HG03469 (cell line): ENCODE data around the gene ZNF697.

Experiments used
- ATAC-seq: cut with Tn5 transposase; IDR thresholded peaks from one replicate; pipeline ENCODE4 v1.9.1; 2021; ENCODE audit warnings: mild to moderate bottlenecking, moderate library complexity, moderate number of reproducible peaks; ENCODE audit not compliant: unreplicated experiment

The ZNF697 gene

DNA sequence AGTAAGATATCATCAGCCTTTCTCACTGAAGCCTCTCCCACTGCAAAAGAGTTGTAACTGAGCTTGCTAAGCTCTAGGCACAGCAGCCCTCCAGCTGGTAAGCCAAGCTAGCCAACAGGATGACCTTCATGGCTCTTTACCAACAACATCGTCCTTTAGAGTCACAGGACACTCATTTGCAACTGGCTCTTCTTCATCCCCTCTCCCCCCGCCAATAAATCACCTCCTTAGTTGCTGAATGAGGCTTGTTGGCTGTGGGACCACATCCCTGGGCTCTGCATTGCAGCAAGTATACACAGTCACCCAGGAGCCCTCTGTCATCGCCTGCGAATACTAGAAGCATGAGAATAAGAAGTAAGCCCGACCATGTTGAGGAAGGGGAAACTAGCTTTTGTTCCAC lies 16.0 kb upstream of the ZNF697 start:
- ATAC-seq: no peak

GRCh38 chr1:119662034-119662437 lies 14.0 kb upstream of the ZNF697 start:
- ATAC-seq: peak; percentile 60

DNA sequence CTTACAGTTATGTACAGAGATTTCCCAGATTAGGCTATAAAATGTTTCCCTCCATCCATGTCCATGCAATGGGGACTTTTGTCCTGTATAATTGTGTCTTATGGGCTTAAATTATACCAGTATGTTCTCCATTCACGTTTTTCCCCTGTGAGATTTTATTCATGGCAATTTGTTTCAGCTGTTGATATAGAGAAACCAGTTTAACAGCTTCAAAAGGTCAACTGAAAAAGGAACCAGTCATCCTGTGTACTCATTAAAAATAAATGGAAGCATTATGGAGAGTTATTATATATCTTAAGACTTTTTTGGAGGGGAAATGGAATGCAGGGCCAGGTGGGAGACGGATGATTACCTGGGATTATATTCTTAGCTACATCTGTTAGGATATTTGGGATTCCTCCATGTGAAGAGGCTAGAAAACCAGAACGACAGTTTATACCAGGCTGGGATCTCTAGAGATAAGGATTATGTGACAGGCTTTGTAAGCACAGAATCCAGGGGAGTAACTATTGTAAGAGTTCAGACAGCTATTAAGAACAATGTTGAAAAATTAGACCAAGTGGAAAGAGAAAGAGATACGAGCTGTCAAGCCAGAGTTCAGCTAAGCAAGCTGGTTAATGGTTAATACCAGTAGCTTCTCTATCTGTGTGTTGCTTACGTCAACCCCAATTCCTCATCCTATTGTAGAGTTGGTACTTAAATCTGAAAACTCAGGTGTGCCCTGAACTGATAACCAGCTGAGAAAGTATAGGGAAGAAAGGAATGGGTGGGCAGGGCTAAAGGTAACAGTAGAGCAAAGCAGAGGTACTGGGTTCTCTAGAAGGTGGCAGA lies 12.4 kb upstream of the ZNF697 start:
- ATAC-seq: no peak

DNA sequence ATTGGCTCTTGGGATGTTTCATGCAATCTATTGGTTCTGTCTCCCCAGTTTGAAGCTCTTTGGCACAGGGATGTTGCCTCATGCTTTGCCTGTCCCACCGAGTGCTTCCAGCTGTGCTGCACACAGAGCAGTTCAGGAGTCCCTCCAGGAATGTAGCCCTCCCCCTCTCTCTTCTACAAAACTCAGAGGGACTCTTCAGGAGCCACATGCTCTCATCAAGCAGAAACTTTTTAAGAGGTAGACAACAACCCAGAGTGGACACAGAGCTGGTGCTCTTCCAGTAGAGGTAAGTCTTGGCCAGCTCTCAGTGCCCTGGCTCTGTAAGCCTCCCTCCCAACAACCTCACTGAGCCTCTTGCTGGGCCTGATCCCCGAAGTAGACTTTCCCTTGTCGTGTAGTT lies 11.6 kb upstream of the ZNF697 start:
- no peak for ATAC-seq

DNA sequence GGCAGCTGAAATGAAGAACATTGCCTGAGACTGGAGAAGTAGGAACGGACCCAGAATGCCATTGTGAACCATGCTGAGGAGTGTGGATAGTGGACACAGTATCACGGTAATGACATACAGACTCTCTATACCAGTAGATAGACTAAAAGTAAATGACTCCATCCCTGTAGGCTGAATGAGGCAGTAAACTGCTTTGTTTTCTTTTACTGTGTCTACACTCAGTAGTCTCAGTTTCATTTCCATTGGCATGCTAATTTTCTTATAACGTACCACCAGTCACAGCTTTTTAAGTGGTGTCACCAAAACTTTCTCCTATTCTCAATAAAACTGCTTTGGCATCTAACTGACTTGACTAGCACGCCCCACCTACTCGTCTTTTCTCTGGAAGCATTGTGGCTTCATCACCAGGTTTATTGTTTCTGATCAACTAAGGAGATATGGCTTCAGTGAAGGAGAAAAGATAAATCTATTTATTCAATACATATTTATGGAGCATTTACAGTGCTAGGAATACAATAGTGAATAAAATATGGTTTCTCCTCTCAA lies 8.4 kb upstream of the ZNF697 start:
- ATAC-seq: no peak

DNA sequence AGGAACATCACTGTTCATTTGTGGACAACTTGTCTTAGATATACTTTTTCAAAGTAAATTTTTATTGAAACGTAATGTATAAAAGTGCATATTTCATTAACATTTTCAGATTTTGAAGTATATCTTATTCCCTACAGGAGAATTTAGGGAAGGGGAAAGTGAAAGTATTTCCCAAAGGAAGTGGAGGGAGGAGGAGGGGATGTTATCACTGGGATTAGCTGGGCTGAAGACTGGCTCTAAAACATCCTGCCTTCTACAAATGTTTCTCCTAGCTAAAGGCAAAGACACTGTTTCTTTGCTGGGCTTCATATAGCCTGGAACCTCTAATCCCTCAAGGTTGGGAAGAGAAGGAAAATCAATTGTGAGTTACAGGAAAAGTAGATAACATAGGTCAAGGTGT lies 7.1 kb upstream of the ZNF697 start:
- ATAC-seq: no peak

DNA sequence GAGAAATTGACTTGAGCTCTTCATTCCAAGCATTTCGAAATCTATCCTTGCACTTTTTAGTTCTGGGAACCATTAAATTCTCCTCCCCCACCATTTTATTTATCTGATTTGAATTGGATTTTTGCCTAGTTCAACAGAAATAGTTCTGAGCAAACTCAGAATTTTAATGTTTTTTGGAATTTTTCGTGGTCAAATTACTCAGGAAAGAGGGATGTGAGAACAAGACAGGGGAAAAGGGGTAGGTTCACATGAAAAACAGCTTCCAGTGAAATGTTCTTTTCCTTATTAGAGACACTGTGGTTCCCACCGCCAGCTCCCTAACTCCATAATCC lies 5.7 kb upstream of the ZNF697 start:
- ATAC-seq: no peak

- no peak for ATAC-seq
These were observed 5.2 kb upstream of the ZNF697 start for GRCh38 chr1:119653135-119653838.

DNA sequence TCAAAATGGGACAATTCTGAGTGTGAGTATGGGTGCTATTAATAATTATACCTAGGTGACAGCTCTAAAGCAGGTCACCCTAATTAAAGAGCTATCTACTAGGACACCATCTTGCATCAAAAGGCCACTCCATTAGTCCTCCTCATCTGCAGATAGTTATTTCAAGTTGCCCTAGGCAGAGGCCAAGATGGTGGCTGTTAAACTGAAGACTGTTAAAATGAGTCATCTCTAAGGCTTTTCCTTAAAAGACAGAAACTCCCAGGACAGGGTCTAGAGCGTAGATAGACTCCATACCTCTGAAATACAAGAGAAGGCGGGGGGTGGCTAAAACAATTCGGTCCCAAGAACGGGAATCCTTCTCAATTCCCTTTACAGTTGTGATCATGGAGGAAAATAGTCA lies 4.5 kb upstream of the ZNF697 start:
- no peak for ATAC-seq

DNA sequence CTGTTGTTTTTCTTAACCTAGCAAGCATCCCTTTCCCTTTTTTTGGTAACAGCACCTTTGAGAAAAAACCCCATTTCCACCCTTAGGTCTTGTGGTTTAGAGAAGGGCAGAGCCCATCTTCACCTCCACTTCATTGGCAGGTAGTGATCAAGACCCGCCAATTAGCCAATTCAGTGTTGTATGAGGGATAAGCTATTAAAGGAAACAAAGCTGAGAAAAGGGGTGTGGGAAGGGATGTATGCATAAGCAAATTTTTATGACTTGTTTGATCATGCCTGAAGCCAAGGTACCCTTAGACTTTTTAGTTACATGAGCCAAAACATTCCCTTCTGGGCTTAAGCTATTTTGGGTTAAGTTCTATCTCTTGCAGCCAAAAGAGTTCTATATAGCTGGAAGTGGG lies 3.6 kb upstream of the ZNF697 start:
- no peak for ATAC-seq

DNA sequence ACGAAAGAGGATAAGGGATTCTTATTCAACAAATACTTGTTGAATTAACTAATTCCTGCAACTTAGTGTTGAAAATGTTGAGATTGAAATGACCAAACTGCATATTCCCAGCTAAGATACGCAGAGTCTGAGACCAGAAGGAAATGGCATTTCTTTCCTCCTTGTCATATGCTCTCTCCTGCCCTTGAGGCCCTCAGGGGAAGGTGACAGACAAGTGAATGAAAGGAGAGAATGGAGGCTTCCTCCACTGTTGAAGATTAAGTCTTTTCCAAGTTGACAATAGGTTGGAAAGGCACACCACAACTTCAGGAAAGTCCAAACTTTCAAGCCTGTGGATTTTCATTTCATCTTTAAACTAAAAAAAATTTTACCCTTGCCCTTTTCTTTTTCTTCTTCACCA lies 3.1 kb upstream of the ZNF697 start:
- ATAC-seq: no peak

DNA sequence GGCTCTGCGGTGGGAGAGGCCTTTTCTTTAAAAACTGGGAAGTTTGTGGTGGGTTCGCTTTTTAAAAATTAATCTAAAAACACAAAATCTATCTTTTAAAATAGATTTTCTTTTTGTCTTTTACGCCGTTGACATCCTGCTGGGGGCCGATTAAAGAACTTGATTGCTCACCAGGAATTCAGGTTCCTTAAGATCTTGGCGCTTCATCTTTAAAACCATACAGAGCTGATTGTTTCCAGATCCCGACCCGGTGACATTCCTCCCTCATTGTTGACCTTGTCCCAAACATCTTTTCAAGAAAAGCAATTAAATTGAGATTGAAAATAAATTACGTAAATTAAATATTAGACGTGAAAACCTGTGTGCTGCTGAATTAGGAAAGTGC lies 546 bp upstream of the ZNF697 start:
- ATAC-seq: no peak

DNA sequence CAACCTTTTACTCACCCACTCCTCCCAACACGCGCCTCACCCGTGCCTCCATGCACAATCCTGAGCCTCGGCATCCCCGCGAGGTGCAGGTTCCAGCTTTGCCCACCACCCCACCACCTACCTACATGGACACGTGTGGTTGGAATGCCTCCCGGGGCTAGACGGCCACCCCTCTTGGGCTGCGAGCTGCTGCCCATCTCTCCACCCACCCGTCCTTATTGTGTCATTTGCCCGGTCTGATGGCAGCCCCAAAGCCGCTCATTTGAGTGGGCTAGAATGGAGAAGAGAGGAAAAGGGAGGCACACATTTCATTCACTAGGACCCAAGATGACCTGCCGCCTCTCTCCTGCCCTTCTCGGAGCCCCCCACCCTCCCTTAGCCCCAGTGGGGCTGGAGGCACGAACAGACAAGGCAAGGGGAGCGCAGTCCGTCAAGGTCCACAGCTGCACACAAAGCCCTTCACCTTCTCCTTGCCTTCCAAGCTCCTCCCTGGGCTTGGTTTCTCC lies 785 bp downstream of the ZNF697 start:
- no peak for ATAC-seq

DNA sequence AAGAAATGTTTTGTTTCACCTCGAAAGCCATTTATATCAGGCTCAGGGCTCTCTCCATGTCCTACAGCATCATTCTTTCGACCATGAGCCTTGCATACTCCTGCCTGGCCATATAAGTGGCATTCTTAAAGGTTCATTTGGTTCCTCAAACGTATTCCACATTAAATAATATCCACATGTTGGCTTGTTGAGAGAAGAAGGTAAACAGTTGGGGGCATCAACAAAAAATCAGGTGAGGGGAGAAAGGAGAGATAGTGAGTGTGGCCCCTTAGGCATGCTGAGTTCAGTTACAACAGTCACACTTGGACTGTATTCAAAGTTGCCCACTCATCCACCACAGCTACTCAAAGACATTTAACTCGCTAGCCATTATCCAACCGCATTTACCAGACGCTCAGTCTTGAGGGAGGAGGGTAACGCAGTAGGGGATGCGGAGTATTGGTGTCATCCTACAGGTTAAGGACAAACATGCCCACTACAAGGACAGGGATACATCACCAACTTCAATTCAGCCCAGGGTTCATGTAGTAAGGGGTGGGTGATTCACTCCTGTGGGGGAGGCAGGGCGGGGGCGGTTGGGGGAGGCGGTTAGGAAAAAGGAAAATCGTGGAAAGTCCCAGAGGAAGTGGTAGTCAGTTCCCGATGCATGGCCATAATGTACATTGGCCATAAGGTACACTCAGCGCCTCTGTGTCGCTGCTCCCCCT lies 1.4 kb downstream of the ZNF697 start:
- no peak for ATAC-seq

DNA sequence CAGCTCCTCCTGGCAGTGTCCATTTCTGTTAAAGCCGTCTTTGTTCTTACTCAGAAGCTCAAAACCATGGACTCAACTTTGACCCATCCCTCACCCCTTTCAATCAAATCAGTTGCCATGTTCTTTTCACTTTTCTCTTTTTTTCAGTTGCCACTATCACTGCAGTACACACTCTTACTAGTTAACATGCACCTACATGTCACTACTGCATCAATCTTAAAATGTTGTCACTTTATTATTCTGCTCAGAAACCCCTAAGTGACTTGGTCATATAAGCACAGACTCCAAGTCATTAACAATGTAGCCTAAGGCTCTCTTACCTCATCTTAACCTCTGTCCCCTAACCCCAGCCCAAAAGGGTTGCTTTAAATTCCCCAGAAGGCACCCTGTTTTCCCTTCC lies 9.0 kb downstream of the ZNF697 start:
- no peak for ATAC-seq

GRCh38 chr1:119637710-119638109 lies 10.4 kb downstream of the ZNF697 start:
- no peak for ATAC-seq

DNA sequence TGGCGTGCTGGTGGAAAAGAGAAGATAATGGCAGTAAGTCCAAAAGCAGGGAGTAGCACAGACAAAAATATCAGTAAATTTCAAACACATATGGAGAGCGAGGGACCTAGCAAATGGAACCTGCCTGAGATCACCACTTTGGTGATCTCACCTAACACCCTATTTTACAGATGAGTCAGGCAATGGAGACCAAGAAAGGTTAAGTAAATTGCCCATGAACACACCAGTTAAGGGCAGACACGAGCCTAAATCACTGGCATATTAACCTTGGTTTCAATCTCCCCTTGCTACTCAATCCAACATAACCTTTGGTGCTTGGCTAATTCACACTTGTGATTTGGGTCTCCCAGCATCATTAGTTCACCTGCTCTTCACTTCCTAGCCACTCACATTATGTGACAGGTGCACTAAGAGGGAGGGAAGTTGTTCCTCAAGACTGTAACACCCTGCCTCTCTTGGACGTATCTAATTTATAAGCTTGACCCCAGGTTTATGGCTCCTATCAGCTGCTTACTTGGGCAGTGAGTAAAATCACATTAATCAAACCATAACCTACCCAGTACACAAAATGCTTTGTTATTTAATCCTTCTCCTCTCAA lies 11.5 kb downstream of the ZNF697 start:
- ATAC-seq: no peak

DNA sequence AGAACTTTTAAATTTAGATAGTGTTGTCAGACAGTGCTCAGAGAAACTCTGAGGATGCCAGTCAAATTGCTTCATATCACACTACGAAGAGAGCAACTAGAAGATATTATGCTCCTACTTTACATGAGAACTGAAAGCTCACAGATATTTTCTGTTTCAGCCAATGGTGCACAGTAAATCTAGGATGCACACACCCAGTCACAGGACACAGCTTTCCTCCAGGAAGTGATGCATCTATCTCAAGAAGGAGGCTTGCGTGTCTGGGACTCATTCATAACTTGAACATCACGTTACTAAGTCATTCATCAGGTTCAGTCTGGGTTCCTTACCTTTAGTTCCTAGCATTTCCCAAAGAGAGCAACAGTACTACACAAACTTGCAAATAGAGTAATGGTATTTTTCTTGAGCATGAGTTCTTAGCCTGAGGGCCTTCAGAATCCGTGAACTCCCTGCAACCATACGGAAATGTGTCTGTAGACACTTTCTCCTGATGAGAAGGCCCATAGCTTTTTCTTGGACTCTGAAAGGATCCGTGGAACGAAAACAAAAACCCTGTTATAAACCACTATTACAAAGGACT lies 12.2 kb downstream of the ZNF697 start:
- ATAC-seq: no peak

DNA sequence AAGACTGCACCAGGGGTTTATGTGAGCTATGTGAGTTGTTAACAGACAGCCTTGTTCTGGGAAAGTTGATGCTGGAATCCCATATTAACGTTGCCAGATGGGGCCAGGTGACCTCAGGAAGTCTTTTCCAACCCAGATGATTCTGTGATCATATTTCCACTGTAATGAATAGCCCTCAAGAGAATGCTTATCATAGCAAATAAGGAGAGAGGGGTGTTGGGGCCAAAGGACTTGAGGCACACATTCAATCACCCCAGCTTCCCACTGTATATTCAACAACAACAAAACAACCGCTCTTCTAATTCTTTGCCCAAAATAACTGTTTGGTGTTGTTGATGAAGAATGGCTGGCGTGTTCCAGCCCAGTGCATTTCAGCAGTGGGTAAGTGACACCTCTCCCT lies 14.1 kb downstream of the ZNF697 start:
- no peak for ATAC-seq

- ATAC-seq: no peak
These were observed 14.5 kb downstream of the ZNF697 start for GRCh38 chr1:119633575-119633974.

GRCh38 chr1:119632841-119633240 lies 15.2 kb downstream of the ZNF697 start:
- no peak for ATAC-seq
